MCF 10A (cell line): ENCODE data around the gene SKIC2. TPM values are rescaled to one million over a fixed set of nuclear protein-coding genes. Genes with fewer than 3 reads are reported as not detected.
A peak's percentile ranks its signal among the peaks of the same experiment; 100 is the strongest.
"Not testable (repeated sequence)": the region's sequence is repeated elsewhere in the genome, so short reads cannot be mapped to it uniquely, and the experiment has no call there.

Experiments used
- BruUV-seq: library from RNA; stranded (reverse); fragments of 400-500 nt; replicated peaks from 2 replicates; lab custom pipeline; 2021; lab: Mats Ljungman, UMichigan
- CTCF ChIA-PET: fragments of 300-600 bp; sonication (Branson Sonifier 250); formaldehyde crosslinking; extraction: SDS; loops from one replicate; lab custom pipeline; 2021; ENCODE audit warnings: antibody characterized with exemption, inconsistent platforms; lab: Yijun Ruan, JAX
- POLR2A ChIA-PET: fragments of 300-600, 350-650 bp; sonication (Branson Sonifier 250); formaldehyde crosslinking; extraction: SDS; loops from one replicate; lab custom pipeline; 2020; ENCODE audit warnings: antibody characterized with exemption, inconsistent platforms; lab: Yijun Ruan, JAX
- DNase-seq: peaks from one replicate; pipeline ENCODE4 v3.0.0-alpha.2; 2018; ENCODE audit not compliant: unreplicated experiment
- H3K27ac Mint-ChIP-seq: one replicate; pipeline ENCODE4 v1.8.0; 2022; ENCODE audit warnings: mild to moderate bottlenecking, low read depth, mixed read lengths; ENCODE audit not compliant: unreplicated experiment
- H3K27me3 Mint-ChIP-seq: one replicate; pipeline ENCODE4 v1.8.0; 2022; ENCODE audit warnings: mixed read lengths; ENCODE audit not compliant: insufficient read depth, unreplicated experiment
- H3K36me3 Mint-ChIP-seq: one replicate; pipeline ENCODE4 v1.8.0; 2022; ENCODE audit warnings: mild to moderate bottlenecking, moderate library complexity, mixed read lengths; ENCODE audit not compliant: insufficient read depth, unreplicated experiment
- H3K4me1 Mint-ChIP-seq: one replicate; pipeline ENCODE4 v1.8.0; 2022; ENCODE audit warnings: mixed read lengths; ENCODE audit not compliant: insufficient read depth, unreplicated experiment
- H3K4me3 Mint-ChIP-seq: one replicate; pipeline ENCODE4 v1.8.0; 2022; ENCODE audit warnings: mild to moderate bottlenecking, moderate library complexity, mixed read lengths; ENCODE audit not compliant: unreplicated experiment
- H3K9me3 Mint-ChIP-seq: one replicate; pipeline ENCODE4 v1.8.0; 2022; ENCODE audit warnings: mixed read lengths; ENCODE audit not compliant: unreplicated experiment
- CTCF ChIP-seq: fragments of 200-600 bp; IDR thresholded peaks from one replicate; pipeline ENCODE4 v1.8.0; 2022; ENCODE audit warnings: antibody characterized with exemption, mild to moderate bottlenecking; ENCODE audit not compliant: unreplicated experiment
- intact Hi-C: fragments of 100-400 bp; cut with micrococcal nuclease; formaldehyde crosslinking; loops from 2 replicates; pipeline ENCODE4 v1.14.1; 2022
- total RNA-seq: library from RNA; stranded (reverse); gene quantifications from 2 replicates; pipeline ENCODE4 v1.2.3, GENCODE V29; 2022

SKIC2 gene
- total RNA-seq, 1 experiment from 2014 or later: 53.1 TPM

- no peaks in the 10 kb centered on the region for H3K27me3 Mint-ChIP-seq
- no peak for TF ChIP-seq CTCF
- peaks cover 72% of the 10 kb centered on the region for H3K36me3 Mint-ChIP-seq
- peak within 1 kb of the TSS; percentile 100 for H3K27ac Mint-ChIP-seq
- no peaks in the 10 kb centered on the region for H3K9me3 Mint-ChIP-seq
- intact Hi-C loops: loop anchor here (1.0 to 10.0 kb wide), 2 partner anchors 13 to 183 kb away; partner anchors contain the start of genes PPT2, PRRT1 and SKIC2
- CTCF ChIA-PET: interaction anchor here (0.6 kb wide), 3 partner anchors 19 to 780 kb away, joined by 3 to 5 read pairs (median 3); no protein-coding TSS in a partner anchor
- BruUV-seq: no TSS peak
- POLR2A ChIA-PET: interaction anchor here (0.5 to 6.9 kb wide), 42 partner anchors 9 to 1327 kb away, joined by 3 to 109 read pairs (median 5); partner anchors contain the start of genes AGPAT1, ATF6B, BAG6 and C6orf47
- H3K4me1 Mint-ChIP-seq: peaks cover 21% of the 10 kb centered on the region
- DNase-seq: peak; percentile 98
- peak within 1 kb of the TSS; percentile 80 for H3K4me3 Mint-ChIP-seq
Measured at GRCh38 chr6:31971993-31972708, 13.2 kb downstream of the SKIC2 start, which contains the start of gene DXO. Gene DXO (minus strand): TSS chr6:31972138. CDS start chr6:31971675, 463 bp downstream.

GRCh38 chr6:31972709-31973350, 13.9 kb downstream of the SKIC2 start:
- BruUV-seq: TSS peak; percentile 75
- peak overlapping the region; percentile 80 for H3K4me3 Mint-ChIP-seq
- peaks cover 69% of the 10 kb centered on the region for H3K36me3 Mint-ChIP-seq
- ChIA-PET POLR2A (interaction anchor here (0.6 to 6.9 kb wide), 25 partner anchors 9 to 1327 kb away, joined by 3 to 109 read pairs (median 5); partner anchors contain the start of genes AGPAT1, CFB, EHMT2 and GPANK1), CTCF (no interaction called here)
- no peaks in the 10 kb centered on the region for H3K27me3 Mint-ChIP-seq
- TF ChIP-seq CTCF: no peak
- DNase-seq: no peak
- H3K4me1 Mint-ChIP-seq: peaks cover 21% of the 10 kb centered on the region
- intact Hi-C loops: loop anchor here (10.0 kb wide), 1 partner anchor 182 kb away; the partner anchor contains the start of genes PPT2 and PRRT1
- H3K27ac Mint-ChIP-seq: peak overlapping the region; percentile 100
- no peaks in the 10 kb centered on the region for H3K9me3 Mint-ChIP-seq

GRCh38 chr6:31976065-31976464, 17.1 kb downstream of the SKIC2 start:
- CTCF ChIA-PET: interaction anchor here (0.7 kb wide), 1 partner anchor 892 kb away, joined by 3 read pairs; no protein-coding TSS in a partner anchor
- not testable (repeated sequence) for BruUV-seq, H3K9me3 Mint-ChIP-seq, H3K27me3 Mint-ChIP-seq, H3K27ac Mint-ChIP-seq, DNase-seq, H3K4me1 Mint-ChIP-seq, H3K4me3 Mint-ChIP-seq
- H3K36me3 Mint-ChIP-seq: peaks cover 36% of the 10 kb centered on the region
- intact Hi-C loops: loop anchor here (10.0 kb wide), 1 partner anchor 179 kb away; the partner anchor contains the start of genes PPT2 and PRRT1
- POLR2A ChIA-PET: interaction anchor here (0.6 kb wide), 1 partner anchor 140 kb away, joined by 3 read pairs; no protein-coding TSS in a partner anchor

- ChIA-PET POLR2A (no interaction called here), CTCF (no interaction called here)
- Mint-ChIP-seq H3K36me3 (peaks cover 23% of the 10 kb centered on the region), H3K4me3 (no peak overlapping the region), H3K27ac (no peak overlapping the region), H3K4me1 (peaks cover 6% of the 10 kb centered on the region), H3K9me3 (no peaks in the 10 kb centered on the region), H3K27me3 (no peaks in the 10 kb centered on the region)
- DNase-seq: no peak
- no TSS peak for BruUV-seq
- intact Hi-C loops: loop anchor here (10.0 kb wide), 1 partner anchor 177 kb away; the partner anchor contains the start of genes PPT2 and PRRT1
- no peak for TF ChIP-seq CTCF
Measured at GRCh38 chr6:31977816-31978431, 18.9 kb downstream of the SKIC2 start.
